ENCODE results near the gene GREB1.
"Not testable (repeated sequence)": the region's sequence is repeated elsewhere in the genome, so short reads cannot be mapped to it uniquely, and the experiment has no call there.

The GREB1 gene

DNA sequence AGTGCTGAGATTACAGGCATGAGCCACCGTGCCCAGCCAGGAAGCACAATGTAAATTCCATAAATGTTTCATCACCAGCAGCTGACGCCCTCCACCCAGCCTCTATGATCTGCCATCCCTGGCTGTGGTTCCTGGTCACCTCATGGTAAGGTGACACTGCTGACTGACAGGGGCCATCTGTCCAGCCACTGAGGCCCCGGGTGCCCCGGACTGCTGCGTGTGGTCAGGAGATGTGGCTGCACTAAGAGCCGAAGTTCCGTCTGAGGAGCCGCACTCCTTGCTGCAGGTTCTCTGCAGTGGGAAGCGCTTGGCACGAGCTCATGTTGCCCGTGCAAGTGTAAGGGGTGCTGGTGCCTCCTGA is 125.2 kb downstream of the GREB1 start:
- ChIA-PET POLR2A (no interaction called here), CTCF (no interaction called here)
- no peak for DNase-seq (ENCODE audit: extremely low spot score)
- TF ChIP-seq LEF1 (IDR thresholded peaks at IDR 0.05; ENCODE audit: borderline replicate concordance): no peak
- TF ChIP-seq FOXK2 (IDR thresholded peaks at IDR 0.05): no peak
- no peak for TF ChIP-seq CTBP1 (IDR thresholded peaks at IDR 0.05; ENCODE audit: borderline replicate concordance)
- no peak for TF ChIP-seq BHLHE40 (IDR thresholded peaks at IDR 0.05; ENCODE audit: borderline replicate concordance)
- TF ChIP-seq SUZ12 (IDR thresholded peaks at IDR 0.05): no peak
- no peak for TF ChIP-seq ARNT (IDR thresholded peaks at IDR 0.05)
- TF ChIP-seq L3MBTL2 (conservative IDR thresholded peaks at IDR 0.05): no peak
- no peak for TF ChIP-seq PKNOX1 (IDR thresholded peaks at IDR 0.05)
- no peak for TF ChIP-seq ZNF384 (IDR thresholded peaks at IDR 0.05)
- no peak for TF ChIP-seq FOXA1 (IDR thresholded peaks at IDR 0.05)
- TF ChIP-seq TARDBP (IDR thresholded peaks at IDR 0.05): no peak
- no peak for TF ChIP-seq HDGF (IDR thresholded peaks at IDR 0.05; ENCODE audit: borderline replicate concordance)
- no peak for TF ChIP-seq SP1 (IDR thresholded peaks at IDR 0.05)
- TF ChIP-seq NFRKB (IDR thresholded peaks at IDR 0.05): no peak
- TF ChIP-seq ELF4 (IDR thresholded peaks at IDR 0.05): no peak
- no peak for TF ChIP-seq FOXM1 (IDR thresholded peaks at IDR 0.05; ENCODE audit: borderline replicate concordance)

DNA sequence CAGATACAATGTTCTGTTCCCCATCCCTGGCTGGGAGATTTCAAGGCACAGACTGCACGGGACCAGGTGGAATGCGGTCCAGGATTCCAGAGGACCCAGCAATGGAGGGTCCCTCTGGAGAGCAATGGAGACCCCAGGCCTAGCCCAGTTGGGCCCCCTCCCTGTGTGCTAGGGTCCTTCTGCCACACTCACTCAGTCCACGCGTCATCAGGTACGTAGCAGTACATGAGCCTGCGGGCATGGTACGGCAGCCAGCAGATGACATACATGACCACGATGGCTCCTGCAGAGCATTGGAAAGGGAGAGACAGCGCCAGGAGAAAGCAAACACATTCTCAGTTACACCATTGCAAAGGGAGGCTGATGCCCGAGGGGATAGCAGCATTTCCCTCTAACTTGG is 126.0 kb downstream of the GREB1 start:
- DNase-seq (ENCODE audit: extremely low spot score): no peak
- TF ChIP-seq FOXA1 (IDR thresholded peaks at IDR 0.05): no peak
- TF ChIP-seq SUZ12 (IDR thresholded peaks at IDR 0.05): no peak
- TF ChIP-seq TARDBP (IDR thresholded peaks at IDR 0.05): no peak
- no peak for TF ChIP-seq PKNOX1 (IDR thresholded peaks at IDR 0.05)
- no peak for TF ChIP-seq FOXK2 (IDR thresholded peaks at IDR 0.05)
- TF ChIP-seq HDGF (IDR thresholded peaks at IDR 0.05; ENCODE audit: borderline replicate concordance): no peak
- no peak for TF ChIP-seq ZNF384 (IDR thresholded peaks at IDR 0.05)
- TF ChIP-seq L3MBTL2 (conservative IDR thresholded peaks at IDR 0.05): no peak
- no peak for TF ChIP-seq FOXM1 (IDR thresholded peaks at IDR 0.05; ENCODE audit: borderline replicate concordance)
- TF ChIP-seq NFRKB (IDR thresholded peaks at IDR 0.05): no peak
- POLR2A ChIA-PET: no interaction called here
- CTCF ChIA-PET: no interaction called here

- DNase-seq (ENCODE audit: extremely low spot score); POLR2A ChIA-PET; CTCF ChIA-PET: not testable (repeated sequence)
Observed at GRCh38 chr2:11660396-11660795, 126.6 kb downstream of the GREB1 start.

DNA sequence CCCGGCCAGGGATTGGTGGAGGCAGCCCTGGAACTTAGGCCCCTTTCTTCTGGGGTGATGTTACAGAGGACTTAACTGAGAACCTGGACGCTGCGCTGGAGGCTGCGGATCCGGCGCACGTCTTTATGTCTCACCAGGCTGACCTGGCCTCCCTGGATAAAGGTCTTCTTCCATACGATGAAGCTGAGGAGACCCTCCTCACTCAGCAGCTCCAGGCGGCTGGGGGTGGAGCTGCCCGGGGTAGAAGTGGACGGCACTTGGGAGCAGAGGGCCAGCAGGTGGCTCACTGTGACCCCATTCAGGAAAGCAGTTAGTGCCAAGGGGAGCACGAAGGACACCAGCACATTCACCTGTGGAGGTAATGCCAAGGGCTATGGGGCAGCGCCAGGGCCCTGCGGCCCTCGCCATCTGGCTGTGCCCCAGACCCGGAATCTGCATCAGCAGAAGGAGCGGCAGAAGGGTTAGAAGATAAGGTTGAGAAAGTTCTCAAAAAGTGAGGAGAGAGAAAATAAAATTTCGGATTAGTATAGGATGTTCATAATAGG is 128.1 kb downstream of the GREB1 start:
- ChIA-PET POLR2A (no interaction called here), CTCF (no interaction called here)
- TF ChIP-seq NFRKB (IDR thresholded peaks at IDR 0.05) (no peak), FOXK2 (IDR thresholded peaks at IDR 0.05) (no peak), TARDBP (IDR thresholded peaks at IDR 0.05) (no peak), ELF4 (IDR thresholded peaks at IDR 0.05) (no peak), BHLHE40 (IDR thresholded peaks at IDR 0.05; ENCODE audit: borderline replicate concordance) (no peak), CTBP1 (IDR thresholded peaks at IDR 0.05; ENCODE audit: borderline replicate concordance) (no peak), FOXA1 (IDR thresholded peaks at IDR 0.05) (no peak), L3MBTL2 (conservative IDR thresholded peaks at IDR 0.05) (no peak), FOXM1 (IDR thresholded peaks at IDR 0.05; ENCODE audit: borderline replicate concordance) (no peak), ZNF384 (IDR thresholded peaks at IDR 0.05) (no peak)
- DNase-seq (ENCODE audit: extremely low spot score): no peak

DNA sequence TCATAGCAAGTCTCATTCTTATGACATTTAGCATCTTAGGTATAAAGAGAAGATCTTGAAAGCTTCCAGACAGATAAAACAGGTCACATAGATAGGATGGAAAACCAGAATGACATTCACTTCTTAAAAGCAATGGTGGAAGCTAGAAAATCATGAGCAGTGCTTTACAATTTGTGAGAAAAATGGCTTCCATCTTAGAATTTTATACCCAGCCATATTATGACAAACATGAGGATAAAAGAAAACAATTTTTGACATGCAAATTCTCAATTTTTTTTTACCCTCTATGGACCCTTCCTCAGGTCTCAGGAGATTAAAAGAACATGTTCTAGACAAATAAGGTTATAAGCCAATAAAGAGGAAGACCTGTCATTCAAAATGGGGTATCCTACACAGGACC is 129.0 kb downstream of the GREB1 start:
- CTCF ChIA-PET: no interaction called here

GRCh38 chr2:11663427-11663826 is 129.6 kb downstream of the GREB1 start:
- ChIA-PET CTCF (no interaction called here), POLR2A (no interaction called here)
- TF ChIP-seq SUZ12 (IDR thresholded peaks at IDR 0.05): no peak
- no peak for TF ChIP-seq HDGF (IDR thresholded peaks at IDR 0.05; ENCODE audit: borderline replicate concordance)
- no peak for TF ChIP-seq ZNF384 (IDR thresholded peaks at IDR 0.05)
- TF ChIP-seq SP1 (IDR thresholded peaks at IDR 0.05): no peak
- TF ChIP-seq NFRKB (IDR thresholded peaks at IDR 0.05): no peak
- no peak for TF ChIP-seq LEF1 (IDR thresholded peaks at IDR 0.05; ENCODE audit: borderline replicate concordance)
- no peak for TF ChIP-seq L3MBTL2 (conservative IDR thresholded peaks at IDR 0.05)
- no peak for TF ChIP-seq CTBP1 (IDR thresholded peaks at IDR 0.05; ENCODE audit: borderline replicate concordance)
- no peak for TF ChIP-seq BHLHE40 (IDR thresholded peaks at IDR 0.05; ENCODE audit: borderline replicate concordance)
- TF ChIP-seq ELF4 (IDR thresholded peaks at IDR 0.05): no peak
- no peak for TF ChIP-seq PKNOX1 (IDR thresholded peaks at IDR 0.05)
- TF ChIP-seq TARDBP (IDR thresholded peaks at IDR 0.05): no peak
- no peak for TF ChIP-seq ARNT (IDR thresholded peaks at IDR 0.05)
- no peak for TF ChIP-seq FOXA1 (IDR thresholded peaks at IDR 0.05)
- no peak for TF ChIP-seq FOXM1 (IDR thresholded peaks at IDR 0.05; ENCODE audit: borderline replicate concordance)
- no peak for TF ChIP-seq FOXK2 (IDR thresholded peaks at IDR 0.05)
- no peak for DNase-seq (ENCODE audit: extremely low spot score)

More for the DNA sequence above, 129.0 kb downstream of the GREB1 start:
- no peak for TF ChIP-seq BHLHE40 (IDR thresholded peaks at IDR 0.05; ENCODE audit: borderline replicate concordance)
- DNase-seq (ENCODE audit: extremely low spot score): no peak
- POLR2A ChIA-PET: no interaction called here

- ChIA-PET CTCF (no interaction called here), POLR2A (no interaction called here)
- no peak for TF ChIP-seq SUZ12 (IDR thresholded peaks at IDR 0.05)
- TF ChIP-seq SP1 (IDR thresholded peaks at IDR 0.05): no peak
- no peak for TF ChIP-seq BHLHE40 (IDR thresholded peaks at IDR 0.05; ENCODE audit: borderline replicate concordance)
- TF ChIP-seq HDGF (IDR thresholded peaks at IDR 0.05; ENCODE audit: borderline replicate concordance): no peak
- TF ChIP-seq L3MBTL2 (conservative IDR thresholded peaks at IDR 0.05): no peak
- TF ChIP-seq ARNT (IDR thresholded peaks at IDR 0.05): no peak
- TF ChIP-seq ELF4 (IDR thresholded peaks at IDR 0.05): no peak
- no peak for TF ChIP-seq FOXM1 (IDR thresholded peaks at IDR 0.05; ENCODE audit: borderline replicate concordance)
- no peak for TF ChIP-seq FOXA1 (IDR thresholded peaks at IDR 0.05)
- no peak for DNase-seq (ENCODE audit: extremely low spot score)
Observed at GRCh38 chr2:11665028-11665427, 131.2 kb downstream of the GREB1 start.

Data from HEK293T (cell line).